Left ventricle myocardium inferior (tissue), 1 donor: Measurements from ENCODE around the gene TLR3. TPM values are rescaled to one million over a fixed set of nuclear protein-coding genes. Genes with fewer than 3 reads are reported as not detected.
"Not testable (repeated sequence)": the region's sequence is repeated elsewhere in the genome, so short reads cannot be mapped to it uniquely, and the experiment has no call there.

Source experiments
- DNase-seq: peaks from one replicate; pipeline ENCODE4 v3.0.0-alpha.2; 2020
- H3K27ac ChIP-seq: fragments of 200-600 bp; replicated peaks from 2 replicates; pipeline ENCODE4 v1.8.0; 2021
- H3K27me3 ChIP-seq: fragments of 200-600 bp; 2 replicates; pipeline ENCODE4 v1.8.0; 2021; ENCODE audit warnings: low read depth
- H3K36me3 ChIP-seq: fragments of 200-600 bp; 2 replicates; pipeline ENCODE4 v1.8.0; 2021
- H3K4me1 ChIP-seq: fragments of 200-600 bp; 2 replicates; pipeline ENCODE4 v1.8.0; 2021
- H3K4me3 ChIP-seq: fragments of 200-600 bp; 2 replicates; pipeline ENCODE4 v1.8.0; 2021; ENCODE audit warnings: mild to moderate bottlenecking, moderate library complexity
- H3K9me3 ChIP-seq: fragments of 200-600 bp; replicated peaks from 2 replicates; pipeline ENCODE4 v1.8.0; 2021
- CTCF ChIP-seq: fragments of 200-600 bp; IDR thresholded peaks from 2 replicates; pipeline ENCODE4 v1.8.0; 2021; ENCODE audit warnings: antibody characterized with exemption, mild to moderate bottlenecking, borderline replicate concordance
- intact Hi-C: fragments of 100-400 bp; cut with micrococcal nuclease; formaldehyde crosslinking; loops from one replicate; pipeline ENCODE4 v1.11.0; 2022
- total RNA-seq: library from RNA; stranded (reverse); fragmentation: NEBNext Ultra II Directional; extraction: Animal tissue kit (Norgen Biotek cat#: 25700); gene quantifications from one replicate; pipeline ENCODE4 v1.2.1, GENCODE V29; 2021
- donor health status: DM: no; HTN: yes; CAD: no; lungs with severe emphysema.

Gene TLR3
- total RNA-seq, 1 donor from 2014 or later = 4.9 TPM

DNA sequence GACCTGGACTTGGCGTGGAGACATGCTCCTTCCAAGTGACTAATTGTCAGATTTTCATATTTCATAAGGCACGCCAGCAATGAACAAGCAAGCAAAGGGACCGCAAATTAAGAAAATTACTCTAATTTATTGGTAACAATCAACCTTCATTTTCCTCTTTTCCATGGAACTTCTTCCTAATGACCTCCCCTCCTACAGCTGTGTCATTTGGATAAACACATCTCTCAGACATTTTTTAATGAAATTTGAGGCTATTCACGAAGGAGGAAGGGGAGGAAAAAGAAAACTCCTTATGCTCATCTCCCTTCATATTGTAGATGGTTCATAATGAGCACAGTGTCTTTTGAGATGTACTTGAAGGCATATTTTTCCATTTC is 38.6 kb upstream of the TLR3 start:
- Histone ChIP-seq H3K4me3 (peak overlapping the region; percentile 45), H3K36me3 (no peaks in the 10 kb centered on the region), H3K27ac (peak overlapping the region; percentile 91), H3K27me3 (no peaks in the 10 kb centered on the region), H3K4me1 (peaks cover 37% of the 10 kb centered on the region), H3K9me3 (no peaks in the 10 kb centered on the region)
- no peak for DNase-seq
- no peak for TF ChIP-seq CTCF
- intact Hi-C loops = no loop called here

GRCh38 chr4:186030795-186031194 is 38.2 kb upstream of the TLR3 start:
- no peaks in the 10 kb centered on the region for H3K36me3 ChIP-seq
- no peak overlapping the region for H3K4me3 ChIP-seq
- TF ChIP-seq CTCF = no peak
- no peaks in the 10 kb centered on the region for H3K9me3 ChIP-seq
- peak overlapping the region; percentile 91 for H3K27ac ChIP-seq
- intact Hi-C loops = no loop called here
- H3K4me1 ChIP-seq = peaks cover 37% of the 10 kb centered on the region
- H3K27me3 ChIP-seq = no peaks in the 10 kb centered on the region
- no peak for DNase-seq

DNA sequence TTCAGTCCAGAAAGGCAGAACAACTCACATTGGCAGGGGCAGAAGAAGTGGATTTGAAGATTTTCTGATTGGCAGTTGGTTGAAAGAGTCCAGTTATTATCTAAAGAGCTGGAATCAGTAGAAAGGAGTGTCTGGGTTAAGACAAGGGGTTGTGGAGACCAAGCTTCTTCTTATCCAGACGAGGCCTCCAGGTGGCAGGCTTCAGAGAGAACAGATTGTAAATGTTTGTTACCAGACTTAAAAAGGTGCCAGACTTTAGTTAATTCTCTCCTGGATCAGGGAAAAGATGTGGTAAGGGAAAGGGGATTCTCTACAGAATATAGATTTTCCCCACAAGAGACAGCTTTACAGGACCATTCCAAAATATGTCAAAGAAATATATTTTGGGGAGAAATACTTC is 36.7 kb upstream of the TLR3 start:
- peak; percentile 33 for TF ChIP-seq CTCF
- Histone ChIP-seq H3K9me3 (no peaks in the 10 kb centered on the region), H3K4me1 (peaks cover 38% of the 10 kb centered on the region), H3K36me3 (no peaks in the 10 kb centered on the region), H3K27me3 (no peaks in the 10 kb centered on the region), H3K4me3 (no peak overlapping the region), H3K27ac (no peak overlapping the region)
- DNase-seq = no peak
- intact Hi-C loops = no loop called here

- Histone ChIP-seq H3K4me3 (no peak overlapping the region), H3K4me1 (peaks cover 46% of the 10 kb centered on the region), H3K27ac (no peak overlapping the region), H3K36me3 (no peaks in the 10 kb centered on the region), H3K9me3 (no peaks in the 10 kb centered on the region), H3K27me3 (no peaks in the 10 kb centered on the region)
- no peak for TF ChIP-seq CTCF
- no peak for DNase-seq
- intact Hi-C loops = no loop called here
Measured at GRCh38 chr4:186033027-186033426, 35.9 kb upstream of the TLR3 start.

GRCh38 chr4:186034613-186035012 is 34.3 kb upstream of the TLR3 start:
- H3K27me3 ChIP-seq, H3K9me3 ChIP-seq, DNase-seq, H3K36me3 ChIP-seq, H3K4me3 ChIP-seq, H3K27ac ChIP-seq: not testable (repeated sequence)
- peaks cover 43% of the 10 kb centered on the region for H3K4me1 ChIP-seq
- intact Hi-C loops = loop anchor here (5.0 kb wide), 1 partner anchor 392 kb away; no protein-coding TSS in a partner anchor

DNA sequence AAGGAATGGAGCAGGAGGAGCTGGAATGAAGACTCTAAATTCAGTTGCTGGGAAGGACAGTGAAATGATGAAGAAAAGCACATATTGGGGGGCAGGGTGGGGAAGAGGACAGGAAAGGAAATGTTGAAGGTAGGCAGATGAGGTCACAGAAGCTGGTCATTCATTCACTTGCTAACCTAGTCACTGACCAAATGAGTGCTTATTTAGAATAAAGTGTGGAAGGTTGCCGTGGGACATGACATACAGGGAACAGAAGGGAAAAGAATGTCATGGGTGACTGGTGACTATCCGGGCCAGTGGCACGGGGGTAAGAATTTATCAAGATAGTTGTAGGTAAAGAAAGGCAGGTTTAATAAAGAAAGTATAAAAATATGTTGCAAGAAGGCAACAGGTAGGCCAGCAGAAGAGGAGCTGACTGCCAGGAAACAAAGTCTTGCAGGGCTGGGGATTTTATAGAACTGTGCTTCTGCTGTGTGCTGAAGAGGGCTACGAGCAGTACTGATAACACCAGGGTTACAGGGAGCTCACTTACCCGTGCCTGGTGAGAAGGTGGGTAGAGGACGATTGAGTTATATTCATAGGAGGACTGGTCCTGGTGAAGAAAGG is 31.9 kb upstream of the TLR3 start:
- no peak for DNase-seq
- Histone ChIP-seq H3K4me1 (peaks cover 21% of the 10 kb centered on the region), H3K27ac (no peak overlapping the region), H3K27me3 (no peaks in the 10 kb centered on the region), H3K9me3 (no peaks in the 10 kb centered on the region), H3K36me3 (no peaks in the 10 kb centered on the region), H3K4me3 (no peak overlapping the region)
- TF ChIP-seq CTCF = no peak
- intact Hi-C loops = loop anchor here (5.0 kb wide), 1 partner anchor 395 kb away; no protein-coding TSS in a partner anchor
